OCI-LY3 (cell line): ENCODE results near the gene SDF2L1.

ENCODE experiments used
- EZH2phosphoT487 ChIP-seq: fragments of 200-600 bp; shearing (Covaris generic); IDR thresholded peaks from 2 replicates; pipeline ENCODE4 v1.6.1; 2018; ENCODE audit warnings: antibody characterized with exemption, mixed run types, low read depth
- TF ChIP-seq, protein P1 (sequence below): fragments of 200-600, 300-600 bp; sonication (generic); IDR thresholded peaks from 2 replicates; pipeline ENCODE4 v1.5.1; 2014; ENCODE audit warnings: antibody characterized with exemption, low read length, low read depth

GRCh38 chr22:21679383-21679782, 37.3 kb downstream of the SDF2L1 start:
- TF ChIP-seq, protein P1, sequence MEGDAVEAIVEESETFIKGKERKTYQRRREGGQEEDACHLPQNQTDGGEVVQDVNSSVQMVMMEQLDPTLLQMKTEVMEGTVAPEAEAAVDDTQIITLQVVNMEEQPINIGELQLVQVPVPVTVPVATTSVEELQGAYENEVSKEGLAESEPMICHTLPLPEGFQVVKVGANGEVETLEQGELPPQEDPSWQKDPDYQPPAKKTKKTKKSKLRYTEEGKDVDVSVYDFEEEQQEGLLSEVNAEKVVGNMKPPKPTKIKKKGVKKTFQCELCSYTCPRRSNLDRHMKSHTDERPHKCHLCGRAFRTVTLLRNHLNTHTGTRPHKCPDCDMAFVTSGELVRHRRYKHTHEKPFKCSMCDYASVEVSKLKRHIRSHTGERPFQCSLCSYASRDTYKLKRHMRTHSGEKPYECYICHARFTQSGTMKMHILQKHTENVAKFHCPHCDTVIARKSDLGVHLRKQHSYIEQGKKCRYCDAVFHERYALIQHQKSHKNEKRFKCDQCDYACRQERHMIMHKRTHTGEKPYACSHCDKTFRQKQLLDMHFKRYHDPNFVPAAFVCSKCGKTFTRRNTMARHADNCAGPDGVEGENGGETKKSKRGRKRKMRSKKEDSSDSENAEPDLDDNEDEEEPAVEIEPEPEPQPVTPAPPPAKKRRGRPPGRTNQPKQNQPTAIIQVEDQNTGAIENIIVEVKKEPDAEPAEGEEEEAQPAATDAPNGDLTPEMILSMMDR: no peak
- no peak for TF ChIP-seq EZH2phosphoT487
